K562 (cell line): ENCODE results near the gene NEK1.
"Not testable (repeated sequence)": the region's sequence is repeated elsewhere in the genome, so short reads cannot be mapped to it uniquely, and the experiment has no call there.

Source experiments
- CTCF ChIP-seq, 3 experiments: IDR thresholded peaks in 2 of 3; conservative IDR thresholded peaks in 1 of 3; 2 replicates each; pipeline ENCODE4 v1.5.1; 2011 to 2012; ENCODE audit warnings: low read length in 3 of 3, mild to moderate bottlenecking in 3 of 3, control low read depth in 2 of 3, improper control_type of control experiment in 1 of 3, inconsistent platforms in 1 of 3, low read depth in 1 of 3, mixed read lengths in 1 of 3, moderate library complexity in 1 of 3; ENCODE audit not compliant: insufficient read depth in 2 of 3
- FOXA1 ChIP-seq: fragments of 450-650 bp; IDR thresholded peaks from 2 replicates; pipeline ENCODE4 v1.6.1; 2016; ENCODE audit warnings: mild to moderate bottlenecking, borderline replicate concordance
- FOXP1 ChIP-seq: sonication (generic); formaldehyde crosslinking; IDR thresholded peaks from 2 replicates; pipeline ENCODE4 v1.8.0; 2022; ENCODE audit warnings: mild to moderate bottlenecking, missing genetic modification reagents
- POLR2G ChIP-seq: fragments of 200-400 bp; formaldehyde crosslinking; IDR thresholded peaks from 2 replicates; pipeline ENCODE4 v1.6.1; 2017; ENCODE audit warnings: low read depth, mild to moderate bottlenecking, antibody characterized with exemption, low read length, moderate library complexity
- RFX5 ChIP-seq: IDR thresholded peaks from 2 replicates; pipeline ENCODE4 v1.6.1; 2011; ENCODE audit warnings: low read depth, mild to moderate bottlenecking, improper control_type of control experiment, low read length
- TBP ChIP-seq: optimal IDR thresholded peaks from 2 replicates; pipeline ENCODE3; 2011; ENCODE audit warnings: low read depth, low read length, improper control_type of control experiment
- U2AF1 ChIP-seq: fragments of 200-400 bp; formaldehyde crosslinking; optimal IDR thresholded peaks from 2 replicates; pipeline ENCODE3; 2017; ENCODE audit warnings: mild to moderate bottlenecking, low read depth, low read length, moderate library complexity
- ZNF24 ChIP-seq: fragments of 450-650 bp; IDR thresholded peaks from 2 replicates; pipeline ENCODE4 v1.6.1; 2016
- TF ChIP-seq, protein P1 (sequence below): sonication (generic); formaldehyde crosslinking; IDR thresholded peaks from 2 replicates; pipeline ENCODE4 v1.8.0; 2022; ENCODE audit warnings: mild to moderate bottlenecking, missing genetic modification reagents, borderline replicate concordance

- TF ChIP-seq RFX5; CTCF (IDR thresholded peaks at IDR 0.05 in 2 of 3, conservative IDR thresholded peaks at IDR 0.05 in 1 of 3; ENCODE audit: insufficient read depth in 2 of 3, low read depth in 1 of 3, low read length in 3 of 3); FOXA1; U2AF1; FOXP1 (CRISPR knock-in tag); TBP; POLR2G; ZNF24: not testable (repeated sequence)
- TF ChIP-seq, protein P1, sequence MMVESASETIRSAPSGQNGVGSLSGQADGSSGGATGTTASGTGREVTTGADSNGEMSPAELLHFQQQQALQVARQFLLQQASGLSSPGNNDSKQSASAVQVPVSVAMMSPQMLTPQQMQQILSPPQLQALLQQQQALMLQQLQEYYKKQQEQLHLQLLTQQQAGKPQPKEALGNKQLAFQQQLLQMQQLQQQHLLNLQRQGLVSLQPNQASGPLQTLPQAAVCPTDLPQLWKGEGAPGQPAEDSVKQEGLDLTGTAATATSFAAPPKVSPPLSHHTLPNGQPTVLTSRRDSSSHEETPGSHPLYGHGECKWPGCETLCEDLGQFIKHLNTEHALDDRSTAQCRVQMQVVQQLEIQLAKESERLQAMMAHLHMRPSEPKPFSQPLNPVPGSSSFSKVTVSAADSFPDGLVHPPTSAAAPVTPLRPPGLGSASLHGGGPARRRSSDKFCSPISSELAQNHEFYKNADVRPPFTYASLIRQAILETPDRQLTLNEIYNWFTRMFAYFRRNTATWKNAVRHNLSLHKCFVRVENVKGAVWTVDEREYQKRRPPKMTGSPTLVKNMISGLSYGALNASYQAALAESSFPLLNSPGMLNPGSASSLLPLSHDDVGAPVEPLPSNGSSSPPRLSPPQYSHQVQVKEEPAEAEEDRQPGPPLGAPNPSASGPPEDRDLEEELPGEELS (CRISPR knock-in tag) = not testable (repeated sequence)
These were observed 42.1 kb downstream of the NEK1 start for GRCh38 chr4:169570266-169570665.
